Measurements from ENCODE around the gene GALNT10.

The GALNT10 gene

GRCh38 chr5:154315756-154316155 lies 125.2 kb downstream of the GALNT10 start:
- H3F3A ChIP-seq (ENCODE audit: control insufficient read depth, insufficient read depth), result no peaks in the 10 kb centered on the region
- H4K20me1 ChIP-seq (ENCODE audit: control insufficient read depth, insufficient read depth, low read depth, low read length), result no peaks in the 10 kb centered on the region
- H3K9me3 ChIP-seq (ENCODE audit: control insufficient read depth, insufficient read depth, low read length), result no peaks in the 10 kb centered on the region
- no peaks in the 10 kb centered on the region for H3K9me2 ChIP-seq (replicated peaks; ENCODE audit: control insufficient read depth, low read length)
- H3K79me2 ChIP-seq (ENCODE audit: control insufficient read depth, low read length), result no peaks in the 10 kb centered on the region
- H3K4me1 ChIP-seq (ENCODE audit: control insufficient read depth, low read length), result no peaks in the 10 kb centered on the region
- TF ChIP-seq CTCF (IDR thresholded peaks at IDR 0.05; ENCODE audit: low read depth, low read length, poor library complexity, severe bottlenecking) (no peak), EZH2phosphoT487 (IDR thresholded peaks at IDR 0.05; ENCODE audit: borderline replicate concordance, low read length) (no peak)
- no peak overlapping the region for H3K4me3 ChIP-seq (ENCODE audit: low read length)
- no peak overlapping the region for H3K27ac ChIP-seq (ENCODE audit: low read depth, low read length)
- H3K27me3 ChIP-seq (ENCODE audit: control insufficient read depth, low read length), result no peaks in the 10 kb centered on the region
- H3K4me2 ChIP-seq (ENCODE audit: low read length), result no peak overlapping the region
- H3K36me3 ChIP-seq (ENCODE audit: control insufficient read depth, low read length), result no peaks in the 10 kb centered on the region

GRCh38 chr5:154316223-154316935 lies 125.8 kb downstream of the GALNT10 start:
- H3K36me3 ChIP-seq (ENCODE audit: control insufficient read depth, low read length), result no peaks in the 10 kb centered on the region

GRCh38 chr5:154317916-154318315 lies 127.4 kb downstream of the GALNT10 start:
- Histone ChIP-seq H3K27ac (ENCODE audit: low read depth, low read length) (no peak overlapping the region), H4K20me1 (ENCODE audit: control insufficient read depth, insufficient read depth, low read depth, low read length) (no peaks in the 10 kb centered on the region), H3F3A (ENCODE audit: control insufficient read depth, insufficient read depth) (no peaks in the 10 kb centered on the region), H3K27me3 (ENCODE audit: control insufficient read depth, low read length) (no peaks in the 10 kb centered on the region), H3K79me2 (ENCODE audit: control insufficient read depth, low read length) (no peaks in the 10 kb centered on the region), H3K36me3 (ENCODE audit: control insufficient read depth, low read length) (no peaks in the 10 kb centered on the region), H3K4me1 (ENCODE audit: control insufficient read depth, low read length) (no peaks in the 10 kb centered on the region), H3K4me3 (ENCODE audit: low read length) (no peak overlapping the region), H3K9me3 (ENCODE audit: control insufficient read depth, insufficient read depth, low read length) (no peaks in the 10 kb centered on the region), H3K4me2 (ENCODE audit: low read length) (no peak overlapping the region), H3K9me2 (replicated peaks; ENCODE audit: control insufficient read depth, low read length) (no peaks in the 10 kb centered on the region)
- TF ChIP-seq EZH2phosphoT487 (IDR thresholded peaks at IDR 0.05; ENCODE audit: borderline replicate concordance, low read length) (no peak), CTCF (IDR thresholded peaks at IDR 0.05; ENCODE audit: low read depth, low read length, poor library complexity, severe bottlenecking) (no peak)

More at GRCh38 chr5:154316223-154316935, 125.8 kb downstream of the GALNT10 start:
- no peak for TF ChIP-seq CTCF (IDR thresholded peaks at IDR 0.05; ENCODE audit: low read depth, low read length, poor library complexity, severe bottlenecking)
- TF ChIP-seq EZH2phosphoT487 (IDR thresholded peaks at IDR 0.05; ENCODE audit: borderline replicate concordance, low read length), result no peak
- H3K9me3 ChIP-seq (ENCODE audit: control insufficient read depth, insufficient read depth, low read length), result no peaks in the 10 kb centered on the region
- no peaks in the 10 kb centered on the region for H3K9me2 ChIP-seq (replicated peaks; ENCODE audit: control insufficient read depth, low read length)
- H3K4me2 ChIP-seq (ENCODE audit: low read length), result no peak overlapping the region
- H3K4me3 ChIP-seq (ENCODE audit: low read length), result no peak overlapping the region
- H3K27ac ChIP-seq (ENCODE audit: low read depth, low read length), result no peak overlapping the region
- no peaks in the 10 kb centered on the region for H4K20me1 ChIP-seq (ENCODE audit: control insufficient read depth, insufficient read depth, low read depth, low read length)
- no peaks in the 10 kb centered on the region for H3F3A ChIP-seq (ENCODE audit: control insufficient read depth, insufficient read depth)
- H3K79me2 ChIP-seq (ENCODE audit: control insufficient read depth, low read length), result no peaks in the 10 kb centered on the region
- H3K4me1 ChIP-seq (ENCODE audit: control insufficient read depth, low read length), result no peaks in the 10 kb centered on the region
- no peaks in the 10 kb centered on the region for H3K27me3 ChIP-seq (ENCODE audit: control insufficient read depth, low read length)
